GM18861 (cell line): ENCODE measurements around the gene TIMP3.
"Not testable (repeated sequence)": the region's sequence is repeated elsewhere in the genome, so short reads cannot be mapped to it uniquely, and the experiment has no call there.

Experiments used
- ATAC-seq: cut with Tn5 transposase; IDR thresholded peaks from one replicate; pipeline ENCODE4 v1.9.1; 2021; ENCODE audit not compliant: unreplicated experiment

Gene TIMP3

GRCh38 chr22:32850591-32851517 lies 49.3 kb downstream of the TIMP3 start:
- no peak for ATAC-seq

- ATAC-seq: no peak
Measured at GRCh38 chr22:32852395-32853251, 51.1 kb downstream of the TIMP3 start.

- ATAC-seq: no peak
Measured at GRCh38 chr22:32853662-32854061, 52.2 kb downstream of the TIMP3 start.

DNA sequence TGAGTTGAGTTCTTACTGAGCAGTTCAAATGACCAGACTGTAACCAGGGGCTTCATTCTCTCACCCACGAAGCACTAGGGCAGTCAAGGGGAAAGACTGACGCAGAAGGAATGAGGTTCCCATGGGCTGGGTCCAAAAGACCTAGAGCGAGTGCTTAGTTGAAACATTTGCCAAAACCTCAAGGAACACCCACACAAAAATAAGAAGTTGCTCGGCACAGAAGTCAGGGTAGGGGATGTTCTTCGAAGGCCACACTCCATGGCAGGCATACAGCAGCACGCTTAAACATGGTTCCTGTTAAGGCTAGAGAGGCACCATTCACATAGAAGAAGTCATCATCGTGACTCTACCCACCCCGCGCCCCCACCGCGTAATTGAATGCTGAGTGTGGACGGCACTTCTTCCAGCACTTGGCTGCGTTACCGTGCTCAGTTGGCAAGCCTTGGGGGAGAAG lies 52.9 kb downstream of the TIMP3 start:
- no peak for ATAC-seq

- no peak for ATAC-seq
Measured at GRCh38 chr22:32855045-32855756, 53.7 kb downstream of the TIMP3 start.

DNA sequence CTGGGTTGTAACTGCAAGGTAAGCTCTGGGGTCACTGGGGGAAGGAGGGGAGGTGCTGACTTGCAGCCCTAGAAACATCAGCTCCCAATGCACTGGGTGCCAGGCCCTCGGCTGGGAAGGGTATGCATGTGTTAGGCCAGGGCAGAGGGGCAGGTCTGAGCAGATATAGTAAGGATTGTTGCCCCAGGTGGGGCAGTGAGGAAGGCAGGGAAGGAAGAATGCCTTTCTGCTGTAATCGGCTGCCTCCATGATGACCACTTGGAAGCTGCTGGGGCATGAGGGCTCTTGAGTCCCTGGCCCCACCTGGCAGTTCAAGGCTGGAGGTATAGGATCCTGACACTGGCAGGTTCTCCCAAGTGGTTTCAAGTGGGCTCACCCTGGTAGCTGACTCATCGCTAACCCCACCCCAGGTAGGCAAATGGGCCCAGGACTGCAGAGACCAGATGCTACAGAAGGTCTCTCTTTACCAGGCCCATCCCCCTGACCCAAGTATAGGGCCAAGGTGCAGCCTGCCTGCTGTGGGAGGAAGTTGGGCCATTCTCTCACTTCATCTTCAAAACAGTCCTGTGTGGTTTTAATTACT lies 56.7 kb downstream of the TIMP3 start:
- ATAC-seq: no peak

GRCh38 chr22:32858957-32859356 lies 57.5 kb downstream of the TIMP3 start:
- no peak for ATAC-seq

DNA sequence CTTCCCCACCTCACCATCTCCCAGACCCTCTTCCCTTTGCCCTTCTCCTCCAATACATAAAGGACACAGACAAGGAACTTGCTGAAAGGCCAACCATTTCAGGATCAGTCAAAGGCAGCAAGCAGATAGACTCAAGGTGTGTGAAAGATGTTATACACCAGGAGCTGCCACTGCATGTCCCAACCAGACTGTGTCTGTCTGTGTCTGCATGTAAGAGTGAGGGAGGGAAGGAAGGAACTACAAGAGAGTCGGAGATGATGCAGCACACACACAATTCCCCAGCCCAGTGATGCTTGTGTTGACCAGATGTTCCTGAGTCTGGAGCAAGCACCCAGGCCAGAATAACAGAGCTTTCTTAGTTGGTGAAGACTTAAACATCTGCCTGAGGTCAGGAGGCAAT lies 58.2 kb downstream of the TIMP3 start:
- no peak for ATAC-seq

DNA sequence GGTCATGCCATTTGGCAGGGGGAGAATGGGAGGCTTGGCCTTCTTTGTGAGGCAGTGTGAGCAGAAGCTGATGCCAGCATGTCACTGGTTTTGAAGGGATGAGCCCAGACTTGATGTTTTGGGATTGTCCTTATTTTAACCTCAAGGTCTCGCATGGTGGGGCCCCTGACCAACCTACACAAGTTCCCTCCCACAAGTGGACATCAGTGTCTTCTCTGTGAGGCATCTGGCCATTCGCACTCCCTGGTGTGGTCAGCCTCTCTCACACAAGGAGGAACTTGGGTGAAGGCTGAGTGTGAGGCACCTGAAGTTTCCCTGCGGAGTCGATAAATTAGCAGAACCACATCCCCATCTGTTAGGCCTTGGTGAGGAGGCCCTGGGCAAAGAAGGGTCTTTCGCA lies 59.8 kb downstream of the TIMP3 start:
- ATAC-seq: no peak

DNA sequence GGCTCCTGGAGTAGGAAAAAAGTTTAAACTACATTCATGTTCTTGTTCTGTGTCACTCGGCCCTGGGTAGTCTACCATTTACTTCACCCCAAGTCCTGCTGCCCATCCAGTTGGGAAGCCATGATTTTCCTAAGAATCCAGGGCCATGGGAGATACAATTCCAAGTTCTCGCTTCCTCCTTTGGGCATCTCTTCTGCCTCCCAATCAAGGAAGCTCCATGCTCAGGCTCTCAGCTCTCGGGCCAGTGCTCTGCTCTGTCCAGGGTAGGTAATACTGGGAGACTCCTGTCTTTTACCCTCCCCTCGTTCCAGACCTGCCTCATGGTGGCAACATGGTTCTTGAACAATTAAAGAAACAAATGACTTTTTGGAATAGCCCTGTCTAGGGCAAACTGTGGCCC lies 60.6 kb downstream of the TIMP3 start:
- no peak for ATAC-seq

DNA sequence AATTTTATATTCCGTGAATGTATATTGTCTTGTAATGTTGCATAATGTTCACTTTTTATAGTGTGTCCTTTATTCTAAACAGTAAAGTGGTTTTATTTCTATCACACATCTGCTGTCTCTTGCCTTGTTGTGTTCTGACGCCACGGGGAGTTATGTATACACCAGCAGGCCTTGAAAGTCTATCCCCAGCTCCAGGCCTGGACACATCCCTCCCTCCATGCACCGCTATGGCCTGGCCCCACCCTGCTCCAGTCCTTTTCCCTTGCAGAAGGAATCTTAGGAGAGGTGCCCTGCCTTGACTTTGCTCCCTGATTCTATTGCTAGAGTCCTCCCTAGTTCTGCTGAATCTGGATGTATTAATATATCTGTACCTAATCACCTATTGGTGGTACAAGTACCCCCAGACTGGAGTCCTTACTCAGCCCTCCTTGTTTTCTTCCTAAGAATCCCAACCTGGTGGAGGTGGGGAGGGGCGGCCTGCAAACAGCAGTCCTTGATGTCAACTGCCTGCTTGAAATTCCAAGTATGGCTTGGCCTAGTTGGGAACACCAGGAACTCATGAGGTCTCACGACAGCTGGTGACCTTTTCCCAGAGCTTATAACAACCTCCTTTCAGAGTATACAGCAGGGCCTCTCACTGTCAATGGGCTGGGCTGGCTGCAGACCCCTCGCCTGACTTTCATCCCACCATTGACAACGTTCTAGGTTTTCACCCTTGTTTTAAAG lies 61.6 kb downstream of the TIMP3 start:
- no peak for ATAC-seq

- no peak for ATAC-seq
Measured at GRCh38 chr22:32864041-32864440, 62.5 kb downstream of the TIMP3 start.

GRCh38 chr22:32864596-32864995 lies 63.1 kb downstream of the TIMP3 start:
- ATAC-seq: no peak

- no peak for ATAC-seq
Measured at GRCh38 chr22:32866953-32867352, 65.4 kb downstream of the TIMP3 start.

GRCh38 chr22:32868946-32869345 lies 67.4 kb downstream of the TIMP3 start:
- ATAC-seq: no peak

GRCh38 chr22:32870474-32870873 lies 69.0 kb downstream of the TIMP3 start:
- ATAC-seq: no peak

DNA sequence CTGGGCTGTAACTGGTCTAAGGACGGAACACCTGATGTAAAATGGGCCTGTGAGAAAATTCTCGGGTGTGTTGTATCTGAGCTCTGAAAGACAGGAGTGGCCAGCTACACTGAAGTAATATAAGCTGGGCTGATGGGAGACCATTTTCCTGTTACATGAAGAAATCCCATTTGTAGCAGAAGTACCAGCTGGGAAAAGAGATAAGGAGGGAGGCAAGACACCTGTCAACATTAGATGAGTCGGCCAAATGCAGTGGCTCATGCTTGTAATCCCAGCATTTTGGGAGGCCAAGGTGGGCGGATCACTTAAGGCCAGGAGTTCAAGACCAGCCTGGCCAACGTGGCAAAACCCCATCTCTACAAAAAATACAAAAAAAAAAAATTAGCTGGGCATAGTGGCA lies 72.1 kb downstream of the TIMP3 start:
- ATAC-seq: not testable (repeated sequence)

- no peak for ATAC-seq
Measured at GRCh38 chr22:32874385-32874784, 72.9 kb downstream of the TIMP3 start.

- ATAC-seq: no peak
Measured at GRCh38 chr22:32874976-32875375, 73.5 kb downstream of the TIMP3 start.

DNA sequence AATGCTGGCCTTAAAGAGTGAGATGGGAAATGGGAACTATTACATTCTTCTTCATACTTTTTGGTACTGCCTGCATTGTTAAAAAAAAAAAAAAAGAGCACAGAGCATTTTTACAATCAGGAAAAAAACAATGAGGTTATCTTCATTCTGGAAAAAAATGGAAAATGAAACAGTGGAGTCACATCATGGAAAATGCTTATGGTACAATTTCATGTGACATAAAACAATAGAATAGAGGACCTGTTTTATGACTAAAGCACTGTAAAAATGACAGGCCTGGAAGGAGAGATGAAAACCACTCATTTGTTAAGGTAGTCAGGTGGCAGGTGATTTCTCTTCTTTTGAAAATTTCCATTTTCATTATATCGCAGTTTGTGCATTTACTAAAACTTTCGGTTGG lies 75.0 kb downstream of the TIMP3 start:
- no peak for ATAC-seq
